Uterus (tissue), 2 donors: Measurements from ENCODE around the gene MTARC2.

Experiments
- CTCF ChIP-seq, 4 experiments: fragments of 200-600 bp in 2 of 4; fragments of 450-650 bp in 2 of 4; sonication (generic) in 2 of 4; IDR thresholded peaks; one replicate each; pipeline ENCODE4 v1.5.1; 2016 to 2019; ENCODE audit warnings: antibody characterized with exemption in 4 of 4, mild to moderate bottlenecking in 2 of 4, moderate library complexity in 1 of 4
- POLR2A ChIP-seq, 2 donors: fragments of 450-650 bp; IDR thresholded peaks; one replicate each; pipeline ENCODE4 v1.6.1; 2016; ENCODE audit warnings: antibody characterized with exemption in 2 of 2, mild to moderate bottlenecking in 1 of 2, moderate library complexity in 1 of 2

DNA sequence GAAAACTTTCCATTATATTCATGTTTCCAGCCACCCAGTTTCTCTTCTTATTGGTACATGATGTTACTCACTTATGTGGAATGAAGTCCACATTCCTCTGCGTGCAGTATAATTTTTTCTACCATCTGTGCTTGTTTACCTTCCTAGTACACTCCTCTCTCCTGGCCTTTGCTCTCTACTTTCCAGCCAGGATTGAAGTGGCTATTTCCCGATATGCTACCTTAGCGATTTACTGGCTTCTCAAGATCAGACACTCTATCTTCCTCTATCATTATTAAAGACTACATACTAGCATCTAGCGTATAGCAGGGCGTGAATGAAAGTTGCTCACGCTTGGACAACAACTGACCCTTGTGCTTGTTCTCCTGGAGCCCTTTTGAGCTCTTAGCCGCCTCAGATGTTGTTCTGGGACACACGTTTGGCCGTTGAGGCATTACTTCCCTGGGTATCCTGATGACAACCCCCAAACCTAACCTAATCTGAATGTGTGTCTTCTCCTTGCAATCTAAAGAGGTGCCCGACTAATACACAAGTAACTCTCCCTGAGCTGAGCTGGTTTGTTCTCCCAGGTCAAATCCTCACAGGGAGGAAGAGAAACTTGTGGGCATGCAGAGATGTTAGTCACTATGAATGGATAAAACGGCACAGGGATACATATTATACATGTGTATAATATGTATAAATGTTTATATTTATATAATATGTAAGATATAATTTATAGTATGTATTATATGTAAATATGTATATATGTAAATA lies 13.4 kb upstream of the MTARC2 start:
- TF ChIP-seq CTCF (IDR thresholded peaks at IDR 0.05) (no peak), POLR2A (IDR thresholded peaks at IDR 0.05) (no peak)
